ENCODE data around the gene ABHD17C.

GRCh38 chr15:80711886-80712285 is 16.8 kb downstream of the ABHD17C start:
- TF ChIP-seq CTCF (conservative IDR thresholded peaks at IDR 0.05; ENCODE audit: low read length), result no peak
- TF ChIP-seq EZH2phosphoT487 (IDR thresholded peaks at IDR 0.05; ENCODE audit: borderline replicate concordance), result no peak
